HG02623 (cell line): ENCODE data around the gene MAP4K3.

Experiments used
- ATAC-seq: cut with Tn5 transposase; IDR thresholded peaks from one replicate; pipeline ENCODE4 v1.9.1; 2021; ENCODE audit warnings: moderate library complexity; ENCODE audit not compliant: unreplicated experiment

The MAP4K3 gene

DNA sequence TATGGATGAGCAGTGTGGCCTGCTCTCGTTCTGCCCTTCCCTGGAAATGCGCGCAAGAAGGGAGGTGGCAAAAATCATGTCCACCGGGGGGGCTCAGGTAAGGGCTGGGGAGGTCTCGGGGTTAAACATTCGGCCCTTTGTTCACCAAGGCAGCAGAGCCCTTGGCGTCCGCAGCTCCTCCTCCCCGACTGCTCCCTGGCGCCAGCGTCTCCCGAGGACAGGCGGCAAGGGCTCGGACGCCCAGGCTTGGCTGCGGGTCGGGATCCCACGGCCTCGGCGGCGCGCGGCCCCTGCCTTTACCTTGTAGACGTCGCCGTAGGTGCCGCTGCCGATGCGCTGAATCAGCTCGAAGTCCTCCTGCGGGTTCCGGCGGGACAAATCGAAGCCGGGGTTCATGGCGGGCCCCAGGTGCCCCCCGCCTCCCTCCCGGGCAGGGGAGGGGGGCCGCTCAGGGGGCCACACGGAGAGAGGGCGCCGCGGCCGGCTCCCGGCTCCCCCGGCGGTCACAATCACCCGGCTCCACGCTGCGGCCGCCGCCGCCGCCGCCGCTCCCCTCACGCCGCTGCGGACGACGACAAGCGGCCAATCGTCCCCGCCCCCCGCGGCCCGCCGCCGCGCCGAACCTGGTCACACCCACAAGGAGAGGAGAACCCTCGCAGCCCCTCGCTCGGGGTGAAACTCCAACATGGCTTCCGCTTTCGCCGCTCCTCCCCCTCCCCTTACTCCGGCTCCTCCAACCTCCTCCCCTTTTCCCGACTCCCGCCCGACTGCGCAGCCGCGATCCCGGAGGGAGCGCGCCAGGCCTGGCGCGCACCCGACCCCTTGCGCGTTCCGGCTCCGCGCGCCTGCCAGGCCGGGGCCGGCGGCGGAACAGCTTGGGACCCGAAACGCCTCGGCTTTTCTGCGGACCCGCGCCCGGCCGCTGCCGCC lies at the start of gene MAP4K3:
MAP4K3 (minus strand) TSS at position 694 of the 930 bp plus-strand sequence; CDS start at position 396, 298 bp downstream.
- peak; percentile 72 for ATAC-seq

DNA sequence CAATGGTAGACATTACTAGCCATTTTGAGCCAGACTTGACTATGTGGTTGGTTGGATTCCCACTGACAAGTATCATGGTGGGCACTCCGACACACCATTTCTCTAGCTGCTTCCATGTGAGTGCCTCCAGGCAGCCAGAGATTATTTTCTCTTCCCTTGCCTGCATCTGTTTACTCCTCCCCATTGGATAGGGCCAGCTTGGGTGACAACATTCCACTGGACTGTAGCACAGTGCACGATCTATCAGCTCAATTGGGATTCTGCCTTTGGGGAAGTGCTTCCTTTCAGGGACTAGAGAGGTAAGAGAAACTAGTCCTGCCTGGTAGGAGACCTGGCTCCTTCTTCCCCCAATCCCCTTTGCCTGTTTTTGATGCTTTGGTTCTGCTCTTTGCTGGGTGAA lies 49.0 kb upstream of the MAP4K3 start:
- ATAC-seq, result no peak

DNA sequence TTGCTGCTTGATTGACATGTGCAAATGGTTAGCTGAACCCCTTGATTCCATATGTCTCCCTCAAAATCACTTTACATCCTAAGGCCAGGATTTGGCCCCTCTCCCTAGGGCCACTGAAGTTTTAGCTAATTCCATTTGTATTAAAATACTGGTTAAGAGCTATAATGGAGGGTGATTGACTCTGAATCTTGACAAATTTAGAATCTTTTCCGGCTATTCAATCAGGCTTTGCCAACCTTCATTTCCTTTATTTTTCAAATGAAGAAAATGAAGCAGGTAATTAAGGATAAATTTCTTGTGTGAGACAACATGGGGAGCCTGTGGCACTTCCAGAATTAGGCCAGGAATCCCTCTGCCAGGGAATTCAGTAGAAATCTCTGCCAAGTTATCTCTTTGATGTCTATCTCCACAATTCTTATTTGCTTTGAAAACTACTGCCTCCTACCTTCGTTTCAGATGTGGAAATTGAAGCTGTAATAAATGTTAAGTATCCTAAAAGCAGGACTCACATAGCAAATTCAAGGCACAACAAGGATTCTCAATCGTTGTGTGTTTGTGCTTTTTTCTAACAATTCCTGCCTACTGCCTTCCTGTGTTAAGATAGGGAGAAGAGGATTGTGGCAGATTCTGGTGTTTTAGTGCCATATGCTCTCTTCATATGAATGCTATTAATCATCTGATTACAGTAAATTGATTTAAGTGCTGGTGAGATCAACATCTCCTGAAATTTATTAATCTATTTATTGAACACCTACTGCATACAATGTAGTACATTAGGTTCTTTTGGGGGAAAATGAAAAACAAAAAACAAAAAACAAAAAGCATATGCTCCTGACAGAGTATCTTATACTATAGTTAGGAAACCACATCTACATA lies 47.8 kb upstream of the MAP4K3 start:
- no peak for ATAC-seq

DNA sequence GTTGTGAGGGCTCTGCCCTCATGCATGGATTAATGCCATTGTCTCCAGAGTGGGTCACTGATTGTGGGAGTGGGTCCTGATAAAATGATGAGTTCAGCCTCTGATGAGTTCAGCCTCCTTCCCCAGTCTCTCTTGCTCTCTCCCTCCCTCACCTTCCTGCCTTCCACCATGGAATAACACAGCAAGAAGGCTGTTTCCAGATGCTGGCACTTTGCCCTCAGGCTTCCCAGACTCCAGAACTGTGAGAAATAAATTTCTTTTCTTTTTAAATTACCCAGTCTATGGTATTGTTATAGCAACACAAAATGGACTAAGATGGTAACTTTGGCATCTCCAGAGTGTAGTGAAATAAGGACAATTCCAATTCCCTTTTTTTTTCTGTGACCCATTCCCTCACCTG lies 47.1 kb upstream of the MAP4K3 start:
- no peak for ATAC-seq

DNA sequence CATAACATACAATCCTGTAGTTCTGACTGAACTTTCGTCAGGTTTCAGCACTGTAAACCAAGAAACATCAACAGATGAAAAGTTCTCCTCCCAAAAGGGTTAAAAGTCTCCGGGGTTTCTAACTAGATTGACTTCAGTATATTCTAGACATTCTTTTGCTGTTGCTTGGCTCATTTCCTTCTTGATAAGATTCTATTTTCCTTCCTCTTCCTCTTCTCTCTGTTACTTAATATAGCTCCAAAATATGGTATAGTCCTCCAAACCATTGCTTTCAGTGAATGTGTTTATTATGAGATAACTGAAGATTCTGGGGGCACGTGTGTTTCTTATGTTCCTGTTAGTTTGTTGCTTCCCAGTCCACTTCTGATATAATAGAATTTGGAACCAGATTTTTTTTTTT lies 46.4 kb upstream of the MAP4K3 start:
- no peak for ATAC-seq

DNA sequence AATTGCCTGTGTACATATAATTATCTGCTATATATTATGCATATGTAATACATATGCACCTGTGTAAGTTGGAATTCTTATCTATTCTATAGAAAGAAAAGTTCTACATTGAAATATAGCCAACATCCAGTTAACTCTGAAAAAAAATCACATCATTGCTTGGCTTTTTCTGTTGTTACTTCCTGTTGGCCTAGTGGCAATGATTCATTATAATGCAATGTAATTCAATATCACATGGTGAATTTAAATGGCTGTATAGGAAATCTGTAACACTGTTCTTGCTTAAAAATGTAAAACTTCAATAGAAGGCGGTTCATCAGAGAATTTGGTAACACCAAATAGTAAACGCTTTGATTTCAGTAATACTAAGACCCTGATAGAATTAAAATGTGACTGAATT lies 44.5 kb upstream of the MAP4K3 start:
- no peak for ATAC-seq

DNA sequence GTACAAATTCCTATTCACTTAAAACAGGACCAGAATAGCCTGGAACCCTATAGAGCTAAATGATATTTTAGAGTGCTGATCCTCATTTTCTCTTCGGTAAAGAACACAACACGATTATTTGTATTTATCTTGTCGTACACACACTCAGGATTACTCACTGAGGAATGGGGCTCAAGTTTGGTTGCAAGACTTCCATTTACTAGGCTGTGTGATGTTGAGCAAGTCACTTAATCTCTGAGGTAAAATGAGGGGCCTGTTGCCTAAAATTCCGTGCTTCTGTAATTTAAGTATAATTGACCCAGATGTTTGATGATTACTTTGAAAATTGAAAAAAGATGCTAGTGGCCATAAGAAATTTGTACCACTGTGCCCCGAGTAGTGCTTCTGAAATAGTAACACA lies 42.6 kb upstream of the MAP4K3 start:
- ATAC-seq, result no peak

DNA sequence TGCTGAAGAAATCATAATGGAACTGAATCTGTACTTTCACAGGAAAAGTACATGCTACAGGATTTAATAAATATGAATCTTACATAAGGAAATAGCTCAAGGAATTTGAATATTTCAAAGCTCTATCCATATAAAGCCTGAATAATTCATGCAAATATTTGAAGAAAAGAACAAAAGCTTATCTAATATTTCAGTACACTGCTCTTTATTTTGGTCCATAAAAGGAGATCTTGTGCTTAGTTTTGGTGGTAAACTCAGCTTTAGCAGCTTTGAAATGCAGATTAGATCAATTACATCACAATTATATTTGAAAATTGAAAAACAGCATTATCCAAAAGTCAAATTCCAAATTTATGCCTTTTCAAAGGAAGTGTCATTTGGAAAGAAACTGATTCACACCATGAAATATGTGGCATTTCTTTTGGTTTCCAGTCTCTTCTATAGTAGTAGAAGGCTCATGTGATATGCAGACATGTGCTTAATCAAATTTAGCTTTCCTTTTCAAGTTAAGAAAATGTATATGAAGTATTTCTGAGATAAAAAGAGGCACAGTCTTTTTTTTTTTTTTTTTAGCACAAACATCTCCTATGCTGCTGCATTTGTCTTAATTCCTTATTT lies 42.1 kb upstream of the MAP4K3 start:
- ATAC-seq, result no peak

DNA sequence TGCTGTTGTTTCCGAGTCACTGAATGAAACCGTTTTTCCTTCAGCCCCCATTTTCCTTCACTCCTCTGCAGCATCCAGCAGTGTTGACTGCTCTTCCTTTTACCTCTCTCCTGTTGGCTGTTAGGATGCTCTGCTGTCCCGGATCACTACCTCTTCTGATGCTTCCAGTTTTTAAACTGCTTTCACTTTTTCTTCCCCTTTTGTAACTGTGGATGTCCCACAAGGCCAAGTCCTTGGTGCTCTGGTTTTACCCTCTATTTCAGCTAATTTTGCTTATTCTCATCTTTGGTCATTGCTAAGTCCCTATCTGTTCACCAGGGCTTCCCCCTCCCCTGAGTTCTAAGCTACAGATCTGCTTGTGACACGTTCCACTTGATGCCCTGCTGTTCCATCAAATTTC lies 39.4 kb upstream of the MAP4K3 start:
- peak; percentile 86 for ATAC-seq

DNA sequence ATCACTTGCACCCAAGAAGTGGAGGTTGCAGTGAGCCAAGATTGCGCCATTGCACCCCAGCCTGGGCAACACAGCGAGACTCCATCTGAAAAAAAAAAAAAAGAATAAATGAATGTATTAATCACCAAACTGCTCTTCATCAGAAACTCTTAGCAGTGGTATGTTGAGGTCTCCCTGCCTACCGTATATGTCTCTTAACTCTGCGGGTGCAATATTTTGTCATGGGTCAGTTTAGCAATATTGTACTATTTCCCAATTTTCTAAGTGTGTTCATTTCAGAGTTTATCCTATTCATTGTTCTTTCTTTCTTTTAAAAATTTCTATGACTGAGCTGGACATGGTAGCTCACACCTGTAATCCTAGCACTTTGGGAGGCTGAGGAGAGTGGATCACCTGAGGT lies 37.9 kb upstream of the MAP4K3 start:
- ATAC-seq, result no peak

DNA sequence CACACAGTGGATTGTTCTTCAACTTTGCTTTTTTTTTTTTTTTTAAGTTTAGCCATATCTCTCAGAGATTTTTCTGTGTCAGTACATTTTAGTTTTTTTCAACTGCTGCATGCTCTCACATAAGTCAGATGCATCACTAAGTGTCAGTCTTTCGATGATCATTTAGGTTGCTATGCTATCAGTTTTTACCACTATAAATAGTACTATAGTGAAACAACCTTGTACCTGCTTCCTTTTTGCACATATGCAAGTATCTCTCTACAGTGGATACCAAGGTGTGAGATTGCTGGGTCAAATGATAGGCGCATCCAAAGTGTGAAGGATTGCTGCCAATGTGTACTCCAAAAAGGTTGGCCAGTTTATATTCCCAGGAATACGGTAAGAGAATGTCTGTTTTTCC lies 33.5 kb upstream of the MAP4K3 start:
- peak; percentile 39 for ATAC-seq

DNA sequence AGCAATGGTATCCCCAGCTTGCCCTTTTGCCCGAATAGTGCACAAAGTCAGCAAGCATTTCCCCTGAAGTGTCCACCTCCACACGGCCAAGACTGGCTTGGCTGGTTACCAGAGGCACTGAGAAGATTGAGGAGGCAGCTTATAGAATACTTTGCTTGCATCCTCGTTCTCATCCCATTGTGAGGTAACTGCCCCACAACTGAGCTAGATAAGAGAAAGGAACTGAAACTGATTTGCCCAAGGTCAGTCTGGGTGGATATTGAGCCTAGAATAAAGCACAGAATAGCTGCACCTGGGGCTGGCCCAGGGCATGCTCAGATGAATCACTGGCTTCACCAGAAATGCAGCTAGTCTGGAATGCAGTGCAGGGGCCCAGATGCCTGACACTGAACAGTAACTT lies 32.7 kb upstream of the MAP4K3 start:
- peak; percentile 84 for ATAC-seq

DNA sequence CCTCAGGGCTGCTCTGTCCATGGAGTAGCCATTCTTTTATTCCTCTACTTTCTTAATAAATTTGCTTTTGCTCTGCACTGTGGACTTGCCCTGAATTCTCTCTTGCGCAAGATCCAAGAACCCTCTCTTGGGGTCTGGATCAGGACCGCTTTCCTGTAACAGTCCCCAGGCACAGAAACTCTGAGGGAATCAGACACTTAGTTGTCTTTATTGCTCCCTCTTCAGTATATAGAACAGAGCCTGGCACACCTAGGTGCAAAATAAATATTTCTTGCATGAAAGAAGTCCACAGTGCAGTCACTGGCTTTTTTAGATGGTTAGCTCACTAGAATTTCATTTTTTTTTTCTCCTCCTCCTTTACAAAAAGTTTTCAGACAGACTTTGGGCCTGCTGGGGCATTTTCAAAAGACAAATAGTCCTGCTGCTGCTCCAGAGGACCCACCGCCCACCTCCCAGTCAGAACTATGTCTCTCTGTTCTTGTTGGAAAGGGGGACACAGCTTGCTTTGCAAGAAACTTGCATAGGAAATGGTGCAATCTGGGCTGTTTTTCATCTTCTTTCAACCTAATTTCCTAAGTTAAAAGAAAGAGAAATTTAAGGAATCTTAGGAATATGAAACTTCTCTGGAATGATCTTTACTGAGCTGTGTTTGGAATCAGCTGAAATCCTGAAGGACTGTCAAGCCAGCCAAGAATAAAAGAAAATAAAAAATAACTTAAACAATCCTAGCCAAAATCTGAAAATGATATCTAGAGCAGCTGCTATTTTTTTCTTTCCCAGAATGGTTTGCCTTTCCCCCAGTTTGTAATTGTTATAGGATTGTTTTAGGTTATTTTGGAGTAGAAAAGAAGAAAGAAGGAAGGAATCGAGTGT lies 31.7 kb upstream of the MAP4K3 start:
- no peak for ATAC-seq

DNA sequence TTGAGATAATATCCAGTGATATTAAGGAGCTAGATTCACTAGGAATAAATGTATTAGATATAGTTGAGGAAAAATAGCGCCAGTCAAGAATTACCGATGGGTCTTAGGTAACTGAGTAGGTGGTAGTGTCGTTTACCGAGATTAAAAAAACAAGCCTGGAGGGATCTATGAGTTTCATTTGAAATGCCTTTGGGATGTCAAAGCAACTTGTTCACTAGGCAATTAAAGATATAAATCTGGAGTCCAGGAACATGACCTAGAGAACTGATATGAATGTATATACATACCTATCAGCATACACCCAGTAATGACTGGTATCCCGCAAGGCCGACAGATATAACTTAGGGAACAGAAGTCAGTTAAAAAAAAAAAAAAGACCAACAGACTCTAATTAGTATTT lies 29.2 kb upstream of the MAP4K3 start:
- ATAC-seq, result no peak

DNA sequence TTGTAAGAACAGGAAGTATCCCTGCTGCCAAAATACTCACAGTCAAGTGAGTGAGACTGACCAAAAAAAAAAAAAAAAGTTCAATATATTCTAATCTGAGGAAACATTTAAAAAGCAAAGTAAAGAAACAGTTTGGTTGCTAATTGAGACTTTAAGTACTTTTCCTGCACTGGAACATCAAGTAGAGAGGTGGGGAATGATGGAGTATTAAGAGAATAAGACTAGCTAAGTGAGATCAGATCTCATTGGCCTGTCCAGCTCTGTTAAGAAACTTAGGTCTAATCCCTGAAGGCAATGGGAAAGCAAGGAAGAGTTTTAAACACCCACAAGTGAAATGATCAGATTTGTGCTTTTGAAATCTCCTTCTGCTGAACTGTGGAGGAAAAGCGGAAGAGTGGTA lies 27.8 kb upstream of the MAP4K3 start:
- no peak for ATAC-seq

DNA sequence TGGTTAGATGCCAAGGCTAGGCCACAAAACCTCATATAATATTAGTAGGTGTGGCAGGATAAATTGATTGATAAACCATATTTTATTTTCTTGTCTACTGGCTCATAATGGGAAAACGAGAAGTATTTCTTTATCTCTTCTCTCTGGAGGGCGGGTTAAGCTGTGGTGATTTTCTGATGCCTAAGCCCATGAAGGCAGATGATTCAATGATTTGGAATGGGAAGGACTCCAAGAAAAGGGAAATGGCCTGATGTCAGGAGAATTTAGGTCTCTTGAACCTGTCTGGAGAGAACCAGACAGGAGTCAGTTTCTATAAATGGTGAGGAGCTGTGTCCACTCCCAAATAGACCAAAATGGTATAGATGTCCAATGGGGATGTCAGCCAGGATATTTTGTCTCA lies 18.7 kb upstream of the MAP4K3 start:
- ATAC-seq, result no peak

DNA sequence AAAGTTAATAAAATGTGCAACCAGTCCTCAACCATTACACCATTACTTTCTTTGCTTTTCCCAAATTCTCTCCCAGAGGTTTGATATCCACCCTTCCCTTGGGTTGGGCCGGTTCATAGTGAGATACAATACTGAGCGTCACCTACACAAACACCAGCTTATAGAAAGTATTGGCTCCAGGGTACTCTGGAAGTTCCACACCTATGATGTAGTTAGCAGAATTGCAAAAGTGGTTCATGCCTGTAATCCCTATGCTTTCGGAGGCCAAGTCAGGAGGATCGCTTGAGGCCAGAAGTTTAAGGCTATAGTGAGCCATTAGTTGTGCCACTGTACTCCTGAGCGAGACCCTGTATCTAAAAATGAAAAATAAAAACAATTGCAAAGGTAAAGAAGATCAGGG lies 15.3 kb upstream of the MAP4K3 start:
- no peak for ATAC-seq

DNA sequence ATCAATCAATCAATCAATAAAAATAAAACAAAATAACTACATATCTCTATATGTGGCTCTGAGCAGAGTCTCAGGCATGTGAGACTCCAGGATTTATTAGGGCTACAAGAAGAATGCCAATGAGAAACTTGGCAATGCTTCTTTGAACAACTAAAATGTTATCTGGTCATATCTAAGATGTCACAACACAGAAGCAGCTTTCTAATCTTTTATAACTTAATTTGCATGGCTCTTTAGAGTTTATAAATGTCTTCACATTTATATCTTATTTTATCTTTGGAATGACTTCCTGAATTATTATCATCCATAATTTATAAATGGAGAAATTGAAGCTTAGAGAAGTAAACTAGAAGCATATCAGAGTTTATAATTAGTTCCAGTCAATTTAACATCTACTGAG lies 14.9 kb upstream of the MAP4K3 start:
- no peak for ATAC-seq

DNA sequence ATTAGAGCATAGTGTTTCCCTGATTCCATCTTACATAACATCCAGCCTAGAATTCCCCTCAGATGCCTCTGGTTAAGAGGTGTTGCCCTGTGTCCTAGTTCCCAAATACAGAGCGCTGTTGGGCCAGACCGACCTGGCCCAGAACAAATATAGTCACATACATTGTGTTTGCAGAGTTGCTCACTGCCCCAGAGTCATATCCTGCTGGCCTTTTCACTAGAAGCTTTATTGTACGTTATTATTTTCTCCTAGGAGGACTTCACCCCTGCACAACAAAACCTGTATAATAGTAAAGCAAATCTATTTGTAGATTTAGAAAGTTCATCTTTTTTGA lies 11.1 kb upstream of the MAP4K3 start:
- ATAC-seq, result no peak

DNA sequence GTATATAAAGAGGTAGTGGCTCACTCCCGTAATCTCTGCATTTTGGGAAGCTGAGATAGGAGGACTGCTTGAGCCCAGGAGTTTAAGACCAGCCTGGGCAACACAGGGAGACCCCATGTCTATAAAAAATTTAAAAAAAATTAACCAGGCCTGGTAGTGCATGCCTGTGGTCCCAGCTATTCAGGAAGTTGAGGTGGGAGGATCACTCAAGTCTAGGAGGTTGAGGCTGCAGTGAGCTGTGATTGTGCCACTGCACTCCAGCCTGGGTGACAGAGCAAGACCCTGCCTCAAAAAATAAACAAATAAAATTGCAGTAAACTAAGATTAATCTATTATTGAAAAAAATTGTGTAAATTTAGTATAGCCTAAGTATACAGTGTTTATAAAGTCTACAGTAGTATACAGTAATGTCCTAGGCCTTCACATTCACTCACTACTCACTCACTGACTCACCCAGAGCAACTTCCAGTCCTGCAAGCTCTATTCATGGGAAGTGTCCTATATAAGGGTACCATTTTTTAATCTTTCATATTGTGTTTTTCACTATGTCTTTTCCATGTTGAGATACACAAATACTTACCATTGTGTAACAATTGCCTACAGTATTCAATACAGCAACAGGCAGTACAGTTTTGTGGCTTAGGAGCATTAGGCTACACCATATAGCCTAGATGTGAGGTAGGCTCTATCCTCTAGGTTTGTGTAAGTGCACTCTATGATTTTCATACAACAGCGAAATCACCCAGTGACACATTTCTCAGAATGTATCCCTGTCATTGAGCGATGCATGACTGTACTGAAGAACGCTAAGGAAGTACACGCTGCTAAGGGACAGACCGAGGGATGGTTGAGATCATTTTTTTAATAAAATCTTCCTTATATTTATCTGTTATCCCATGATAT lies 10.4 kb upstream of the MAP4K3 start:
- no peak for ATAC-seq
